GM19463 (cell line): ENCODE measurements around the gene RELN.

ENCODE experiments used
- ATAC-seq: cut with Tn5 transposase; IDR thresholded peaks from one replicate; pipeline ENCODE4 v1.9.1; 2021; ENCODE audit warnings: mild to moderate bottlenecking, moderate library complexity; ENCODE audit not compliant: unreplicated experiment

Gene RELN

DNA sequence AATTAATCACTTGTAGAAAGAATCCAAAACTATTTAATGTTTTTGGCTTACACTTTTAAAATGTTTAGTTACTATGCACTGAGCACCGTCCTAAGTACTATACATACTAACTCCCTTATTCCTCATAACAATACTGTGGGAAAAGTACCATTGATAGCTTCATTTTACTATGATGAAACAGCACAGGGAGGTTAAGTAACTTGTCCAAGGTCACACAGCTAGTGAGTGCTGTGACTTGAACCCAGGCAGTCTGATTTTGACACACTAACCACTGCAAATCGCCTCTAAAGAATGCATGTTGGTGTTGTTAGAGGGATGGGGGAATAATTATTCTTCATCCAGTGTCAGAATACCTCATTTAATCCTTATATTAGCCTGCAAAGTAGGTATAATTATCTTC, 1.9 kb upstream of the RELN start:
- no peak for ATAC-seq

DNA sequence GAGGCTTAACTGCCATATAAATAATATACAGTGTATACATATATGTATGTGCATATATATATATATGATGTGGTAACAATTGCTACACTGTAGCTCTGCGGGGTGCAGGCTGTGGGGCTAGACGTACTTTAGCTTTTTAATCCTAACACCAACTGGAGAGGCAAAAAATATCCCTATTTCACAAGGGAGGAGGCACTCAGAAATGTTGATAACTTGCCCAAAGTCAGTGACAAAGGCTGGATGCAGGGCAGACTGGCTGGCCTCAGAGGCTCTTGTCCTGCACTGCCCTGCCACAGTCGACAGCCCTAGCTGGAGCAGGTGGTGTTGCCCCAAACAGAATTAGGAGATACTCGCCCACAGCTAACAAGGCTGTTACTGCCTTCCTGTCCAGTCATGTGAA, 1.5 kb upstream of the RELN start:
- no peak for ATAC-seq

DNA sequence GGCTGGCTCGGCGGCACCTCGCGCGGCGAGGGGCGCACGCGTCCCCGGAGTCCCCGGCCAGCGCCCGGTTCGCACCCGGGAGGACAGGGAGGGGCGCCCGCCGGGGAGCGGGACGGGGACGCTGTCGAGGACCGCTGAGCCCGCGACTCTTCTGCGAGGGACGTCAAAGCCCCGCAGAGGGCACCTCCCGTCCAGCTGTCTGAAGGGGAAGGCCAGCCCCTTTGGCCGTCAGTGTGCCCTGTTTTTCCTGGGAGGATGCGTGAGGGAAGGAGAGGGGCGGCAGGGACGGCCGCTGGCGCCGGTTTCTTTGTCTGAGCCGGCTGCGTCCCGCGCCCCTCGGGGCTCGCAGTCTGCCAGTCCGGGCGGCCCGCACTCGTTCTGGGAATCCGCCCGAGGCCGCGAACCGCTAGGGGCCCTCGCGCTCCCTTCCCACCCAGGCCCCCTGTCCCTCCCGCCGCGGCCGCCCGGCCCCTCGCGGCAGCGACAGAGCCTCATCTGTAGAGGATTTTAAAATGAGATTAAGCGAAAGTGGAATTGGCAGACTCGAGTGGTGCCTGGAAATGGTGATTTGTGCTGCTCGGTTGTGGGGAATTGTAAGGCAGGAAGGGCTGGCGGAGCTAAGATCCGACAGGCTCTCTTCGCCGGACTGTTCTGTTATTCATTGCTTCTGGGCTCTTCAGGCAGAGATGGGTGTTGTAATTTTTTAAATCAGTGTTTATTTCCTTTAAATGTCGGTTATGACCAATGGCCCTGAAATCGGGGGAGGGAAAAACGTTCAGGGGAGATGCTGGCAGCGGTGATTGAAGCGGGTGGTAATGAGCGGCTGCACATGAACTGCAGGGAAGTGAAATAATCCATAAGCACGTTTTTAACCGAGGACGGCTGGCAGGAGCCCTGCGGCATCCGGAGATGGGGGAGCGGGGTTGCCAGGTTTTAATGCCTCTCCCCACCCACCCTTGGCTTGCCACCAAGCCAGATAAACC, 618 bp upstream of the RELN start:
- ATAC-seq, result no peak

DNA sequence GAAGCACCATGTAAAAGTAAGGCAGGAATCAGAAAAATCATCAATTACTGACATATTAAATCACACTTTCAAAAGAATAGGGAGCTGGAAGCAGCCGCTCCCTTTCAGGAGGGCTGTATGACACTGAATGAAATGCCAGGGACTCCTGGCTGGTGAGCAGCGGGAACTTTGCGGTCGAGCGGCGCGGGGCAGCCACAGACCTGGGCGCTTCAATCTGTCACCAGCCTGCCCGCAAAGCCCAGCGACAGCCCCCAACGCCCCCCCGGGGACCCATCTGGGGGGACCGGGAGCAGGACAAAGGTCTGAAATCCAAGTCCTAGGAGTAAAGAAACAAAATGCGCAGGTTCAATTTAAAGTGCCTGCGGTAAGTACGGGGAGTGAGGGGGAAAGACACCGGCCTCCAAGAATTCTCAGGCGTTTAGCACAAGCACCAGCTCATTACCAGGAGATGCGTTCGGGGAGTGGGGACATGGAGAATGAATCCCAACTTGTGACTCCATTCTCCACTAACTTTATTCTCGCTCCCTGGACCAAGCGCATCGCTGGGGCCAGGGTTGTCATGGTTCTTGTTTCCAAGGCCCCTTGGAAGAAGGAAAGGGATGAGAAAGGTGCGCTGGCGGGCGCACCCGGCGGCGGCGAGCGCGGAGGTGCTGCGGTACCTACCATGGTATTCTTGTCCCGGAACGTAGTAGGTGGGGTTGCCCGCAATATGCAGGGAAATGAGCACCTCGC, 824 bp downstream of the RELN start:
- ATAC-seq, result no peak

DNA sequence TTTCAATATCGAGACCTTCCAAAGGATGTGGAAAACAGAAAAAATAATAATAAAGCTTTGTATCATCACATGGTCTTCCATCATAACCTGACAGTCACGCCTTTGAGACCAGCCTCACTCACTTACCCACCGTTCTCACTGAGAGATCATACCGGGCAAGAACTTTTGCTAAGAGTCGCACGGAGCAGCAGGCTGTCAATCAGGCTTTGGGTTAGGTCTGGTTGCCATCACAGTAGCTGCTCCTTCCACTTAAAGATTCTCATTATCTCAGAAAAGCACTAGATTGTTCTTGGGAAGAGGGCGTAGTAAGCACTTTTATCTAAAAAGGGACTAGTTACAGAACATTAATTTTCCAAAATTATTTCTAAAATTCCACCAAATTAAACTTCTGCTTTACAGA, 2.0 kb downstream of the RELN start:
- no peak for ATAC-seq

DNA sequence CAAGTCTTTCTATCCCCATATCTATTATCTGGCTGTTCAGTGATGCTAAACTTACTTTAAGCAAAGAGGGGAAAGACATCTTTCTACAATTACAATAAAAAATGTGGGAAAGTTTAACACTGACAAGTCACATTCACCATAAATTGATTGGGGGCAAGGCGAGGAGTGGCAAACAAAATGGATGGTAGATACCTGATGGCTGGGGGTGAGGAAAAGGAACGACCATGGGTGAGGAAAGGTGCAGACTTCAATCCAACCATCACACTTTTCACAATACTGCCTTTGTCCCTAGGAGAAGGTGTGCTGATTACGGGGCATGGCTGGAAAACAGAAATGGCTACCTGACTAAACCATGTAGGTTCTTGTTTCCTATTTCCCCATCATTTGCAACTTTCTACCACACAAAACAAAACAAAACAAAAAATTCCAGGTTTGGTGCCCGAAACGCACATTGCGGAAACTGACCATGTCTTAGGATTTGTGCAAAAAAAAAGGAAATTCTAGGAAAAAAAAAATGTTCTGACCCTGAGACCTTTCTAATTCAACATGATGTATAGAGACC, 3.8 kb downstream of the RELN start:
- no peak for ATAC-seq

DNA sequence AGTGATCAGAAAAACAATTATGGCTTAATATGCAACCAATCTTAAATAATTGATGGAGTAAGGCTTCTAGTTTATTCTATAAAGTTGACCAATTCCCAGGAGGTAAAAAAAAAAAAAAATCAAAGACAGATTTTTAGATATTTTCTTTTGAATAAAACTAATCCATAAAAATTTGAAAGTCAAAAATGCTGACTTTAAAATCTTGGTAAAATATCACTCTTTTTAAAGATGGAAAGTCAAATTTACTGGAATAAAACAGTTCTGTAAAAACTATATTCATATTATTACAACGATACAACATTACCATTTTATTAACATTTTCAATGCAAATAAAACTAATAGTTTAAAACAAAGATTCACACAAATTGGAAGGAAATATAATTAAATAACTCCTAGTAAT, 5.4 kb downstream of the RELN start:
- no peak for ATAC-seq

DNA sequence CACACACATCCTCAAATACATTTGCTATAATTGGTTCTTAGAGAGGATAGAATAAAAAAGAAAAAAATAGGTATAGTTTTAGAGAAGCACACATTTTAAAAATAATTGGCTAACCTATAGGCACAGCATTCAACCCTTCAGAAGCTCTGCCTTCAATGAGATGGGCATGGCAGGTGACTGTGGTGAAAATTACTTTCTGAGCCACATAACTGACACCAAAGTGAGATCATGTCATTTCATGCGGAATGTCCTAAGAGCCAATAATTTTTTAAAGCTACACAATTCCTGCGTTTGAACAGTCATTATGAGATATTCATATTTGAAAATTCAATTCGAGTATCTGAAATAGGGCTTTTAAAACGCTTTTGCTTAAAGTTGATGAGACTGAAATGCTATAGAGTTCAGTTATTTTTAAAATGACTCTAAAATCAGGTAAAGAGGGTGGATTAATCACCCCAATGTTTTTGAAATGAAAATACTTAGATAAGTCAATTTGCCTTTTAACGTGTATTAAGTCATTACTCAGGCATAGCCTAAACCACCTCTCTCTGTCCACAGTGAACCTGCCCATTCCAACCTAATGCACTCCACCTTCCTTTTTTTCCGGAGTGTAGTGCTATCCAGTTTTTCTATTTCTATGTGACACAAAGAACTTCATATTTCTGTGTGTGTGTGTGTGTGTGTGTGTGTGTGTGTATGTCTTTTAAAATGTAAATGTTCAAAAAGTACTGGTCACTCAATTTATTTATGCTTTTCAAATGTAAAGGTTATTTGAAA, 6.1 kb downstream of the RELN start:
- ATAC-seq, result no peak

DNA sequence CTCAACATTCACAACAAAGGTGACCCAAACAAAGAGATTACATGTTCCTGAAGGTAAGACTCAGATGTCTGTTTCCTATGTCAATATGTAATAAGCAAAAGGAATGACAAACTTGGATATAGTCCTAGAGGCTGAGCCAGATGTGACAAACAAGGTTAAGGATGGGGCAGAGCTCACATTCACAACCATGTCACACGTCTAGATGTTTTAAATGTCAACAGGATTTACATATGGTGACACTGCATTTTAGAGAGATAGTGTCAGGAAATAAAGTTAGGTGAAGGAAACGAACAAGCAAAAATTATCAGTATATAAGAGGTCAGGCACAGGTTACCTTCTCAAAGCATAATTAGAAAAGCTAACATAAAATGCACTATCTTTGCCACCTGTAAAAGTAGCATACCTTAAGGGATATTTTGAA, 8.4 kb downstream of the RELN start:
- ATAC-seq, result no peak

DNA sequence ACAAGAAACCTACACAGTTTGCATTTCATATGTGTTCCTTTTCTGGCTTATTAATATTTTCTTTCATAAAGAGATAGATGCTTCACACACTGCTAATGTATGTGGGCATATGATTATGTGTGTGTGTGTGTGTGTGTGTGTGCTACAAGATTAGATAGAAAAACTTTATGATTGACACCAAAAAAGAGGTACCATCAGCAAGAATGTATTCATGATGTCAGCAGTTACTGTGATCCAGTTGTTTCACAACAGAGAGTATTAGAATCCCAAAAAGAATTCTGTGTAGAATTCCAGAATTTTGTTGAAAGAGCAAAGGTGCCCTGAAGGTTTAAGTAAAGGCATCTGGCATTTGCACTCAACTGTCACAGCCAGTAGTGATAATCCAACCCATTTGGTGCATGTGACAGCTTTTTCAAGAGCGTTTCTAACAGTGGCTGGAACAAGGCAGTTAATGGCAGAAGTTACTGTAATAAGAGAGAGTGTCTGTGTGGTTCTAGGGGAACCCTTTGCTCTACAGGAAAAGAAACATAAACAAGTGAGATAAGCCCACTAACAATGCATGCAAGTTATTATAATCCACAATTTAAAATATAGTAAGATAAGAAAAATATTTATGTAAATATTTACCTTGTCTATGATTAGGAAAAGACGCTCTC, 16.6 kb downstream of the RELN start:
- ATAC-seq, result no peak

DNA sequence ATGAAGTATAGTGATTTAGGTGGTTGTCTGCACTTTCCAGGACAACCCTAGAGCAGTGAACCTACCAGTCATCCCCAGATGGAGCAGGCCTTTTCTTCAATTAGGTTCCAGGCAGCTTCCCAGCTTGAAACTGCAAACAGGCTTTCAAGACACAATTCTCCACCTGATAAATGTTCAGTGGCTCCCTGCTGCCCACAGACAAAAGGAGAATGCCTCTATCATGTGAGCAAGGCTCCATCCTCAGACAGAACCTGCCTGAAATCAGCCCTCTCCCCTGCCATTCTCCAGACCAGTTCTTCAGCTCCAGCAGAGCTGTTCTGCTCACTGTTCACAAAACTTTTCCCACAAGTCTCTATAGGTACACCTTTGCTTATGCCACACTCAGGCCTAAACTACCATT, 22.1 kb downstream of the RELN start:
- ATAC-seq, result no peak

DNA sequence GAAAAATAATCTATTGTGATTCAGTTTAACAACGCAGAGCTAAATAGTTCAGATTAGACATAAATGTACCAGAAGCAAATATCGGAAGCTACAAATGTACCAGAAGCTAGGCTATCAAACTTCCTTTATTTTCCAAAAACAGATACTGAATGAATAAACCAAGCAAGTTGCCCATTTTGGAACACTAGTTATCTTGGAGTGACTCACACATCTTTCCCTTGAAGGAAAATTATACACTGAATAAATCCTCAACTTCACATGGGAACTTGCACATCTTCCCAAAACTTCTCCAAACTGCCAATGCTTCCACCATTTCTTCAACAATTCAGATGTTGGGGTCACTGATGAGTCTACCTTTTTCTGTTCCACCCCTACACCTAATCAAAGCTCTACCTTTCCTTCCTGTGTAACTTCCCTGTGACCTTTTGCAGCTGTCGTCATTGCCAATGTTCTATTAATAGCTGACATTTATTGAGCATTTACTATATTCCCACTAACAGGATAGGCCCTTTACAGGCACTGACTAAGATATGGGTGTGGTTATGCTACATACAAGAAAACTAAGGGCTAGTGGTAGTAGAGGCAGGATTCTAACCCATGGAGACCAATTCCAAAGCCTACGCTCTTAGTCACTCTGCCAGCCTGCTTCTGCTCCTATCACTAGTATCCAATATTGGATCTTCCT, 22.7 kb downstream of the RELN start:
- no peak for ATAC-seq

DNA sequence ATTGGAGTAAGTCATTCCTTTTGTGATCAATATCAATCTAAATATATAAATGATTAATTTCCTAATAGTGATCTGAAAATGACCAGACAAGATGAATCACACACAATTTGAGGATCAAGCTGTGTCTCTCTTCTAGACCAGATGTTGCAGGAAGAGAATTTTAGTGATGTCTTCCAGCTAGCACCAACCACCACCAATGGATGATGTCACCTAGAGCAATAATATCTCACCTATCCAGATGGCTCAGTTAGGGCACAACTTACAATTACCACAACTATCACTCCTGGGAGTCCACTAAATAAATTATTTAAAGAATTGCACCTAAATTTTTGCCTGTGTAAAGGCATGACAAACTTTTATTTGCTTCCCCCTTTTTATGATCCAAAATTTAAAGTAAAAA, 25.2 kb downstream of the RELN start:
- no peak for ATAC-seq

DNA sequence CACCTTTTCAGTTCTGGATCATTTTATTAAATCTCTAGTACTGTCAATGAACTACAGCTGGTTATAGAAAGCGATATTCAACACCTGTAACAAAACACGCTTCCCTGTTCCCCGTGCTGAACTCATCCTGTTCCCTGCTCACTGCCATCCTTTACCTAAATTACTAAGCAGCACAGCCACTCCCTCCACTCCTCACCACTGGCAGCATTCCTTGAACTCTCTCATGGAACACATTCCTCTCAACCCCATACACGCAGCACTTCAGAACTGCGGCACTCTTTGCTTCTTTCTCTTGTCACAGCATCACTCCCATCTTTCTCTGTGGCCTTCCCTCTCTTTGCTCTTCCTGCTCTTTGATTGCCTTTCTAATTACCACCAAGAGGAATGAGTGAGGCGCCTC, 27.4 kb downstream of the RELN start:
- ATAC-seq, result no peak

DNA sequence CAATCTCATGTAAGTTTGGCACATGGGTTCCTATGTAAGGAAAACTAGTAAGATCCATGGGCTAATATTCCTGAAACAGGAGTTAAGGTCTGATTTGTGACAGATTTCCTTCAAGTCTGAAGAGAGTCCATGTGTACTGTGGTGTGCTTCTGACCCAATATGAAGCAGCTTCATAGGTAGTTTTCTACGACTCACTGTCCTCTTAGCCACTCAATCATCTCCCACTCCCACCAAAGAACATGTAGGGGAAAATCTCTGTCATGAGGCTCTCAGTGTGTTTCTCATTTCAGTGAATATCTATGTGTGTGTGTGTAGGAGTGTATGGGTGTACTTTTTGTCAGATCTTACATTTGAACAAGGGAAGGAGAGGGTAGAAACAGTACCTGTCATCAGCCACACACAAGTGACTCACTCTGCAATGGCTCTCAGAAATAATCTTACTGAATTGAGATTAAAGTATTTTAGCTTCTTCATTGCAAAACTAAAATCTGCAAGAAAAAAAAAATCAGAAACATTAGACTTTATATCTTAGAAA, 31.1 kb downstream of the RELN start:
- no peak for ATAC-seq

DNA sequence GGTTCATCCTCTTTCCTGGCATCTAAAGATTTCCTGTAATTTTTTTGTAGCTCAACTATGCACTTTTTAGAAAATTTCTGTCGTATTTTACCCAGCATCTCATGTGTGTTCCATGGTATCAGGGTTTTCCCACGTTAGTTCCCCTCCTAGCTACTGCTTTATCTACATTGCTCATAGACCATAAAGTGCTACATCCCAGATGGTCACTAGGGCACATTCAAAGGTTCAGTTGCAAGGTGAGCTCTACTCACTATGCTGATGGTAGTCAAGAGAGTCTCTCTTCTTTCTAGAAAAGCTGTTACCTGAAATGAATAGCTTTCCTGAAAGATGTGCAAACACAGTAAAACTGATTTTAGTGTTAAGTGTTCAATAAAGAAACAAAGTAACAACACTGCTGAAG, 33.5 kb downstream of the RELN start:
- no peak for ATAC-seq

DNA sequence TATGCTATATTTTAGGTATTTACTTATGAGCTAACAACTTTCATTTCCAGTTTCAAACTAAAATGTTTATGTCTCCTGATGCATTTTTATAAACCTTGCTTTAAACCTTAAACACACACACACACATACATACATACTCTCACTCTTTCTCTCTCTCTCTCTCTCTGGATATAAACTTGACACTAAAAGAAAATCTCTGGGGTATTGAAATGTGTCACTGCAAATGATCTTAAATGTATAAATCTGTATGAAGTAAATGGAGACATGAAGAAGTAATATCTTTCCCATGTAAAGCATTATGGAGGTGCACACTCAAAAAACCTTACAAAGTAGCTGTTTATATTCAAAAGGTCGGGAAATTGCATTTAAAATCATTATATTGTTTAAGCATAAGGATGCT, 37.0 kb downstream of the RELN start:
- no peak for ATAC-seq

DNA sequence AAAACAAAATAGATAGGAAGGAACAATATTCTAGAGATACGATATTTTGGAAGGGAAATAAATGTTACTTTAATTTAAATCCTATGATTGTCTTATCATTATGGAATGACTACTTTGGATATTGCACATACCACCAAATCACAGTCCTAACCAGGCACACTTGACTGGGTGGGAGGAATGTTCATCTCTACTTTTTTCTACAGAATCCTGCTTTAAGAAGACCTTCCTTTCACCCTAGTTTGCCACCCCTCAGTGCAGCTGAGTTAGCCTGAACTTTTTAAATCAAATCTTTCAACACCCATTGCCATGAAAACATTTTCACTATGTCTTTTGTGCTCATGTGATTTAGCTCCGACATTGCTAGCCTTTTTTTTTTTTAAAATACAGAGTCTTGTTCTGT, 38.1 kb downstream of the RELN start:
- ATAC-seq, result no peak

DNA sequence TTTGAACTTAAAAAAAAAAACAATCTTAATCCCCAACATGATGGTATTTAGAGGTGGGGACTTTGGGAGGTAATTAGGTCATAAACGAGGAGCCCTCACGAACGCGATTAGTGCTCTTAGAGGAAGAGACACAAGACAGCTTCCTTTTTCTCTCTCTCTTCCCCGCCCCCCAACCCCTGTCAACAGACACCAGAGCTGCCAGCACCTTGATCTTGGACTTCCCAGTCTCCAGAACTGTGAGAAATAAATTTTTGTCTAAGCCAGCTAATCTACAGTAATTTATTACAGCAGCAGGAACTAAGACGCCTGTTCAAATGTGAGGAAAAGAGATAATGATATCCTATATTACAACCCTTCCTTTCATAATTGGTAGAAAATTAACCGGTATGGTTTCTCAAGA, 40.1 kb downstream of the RELN start:
- no peak for ATAC-seq
